HG02840 (cell line): ENCODE data around the gene COL19A1.

Experiments
- ATAC-seq: cut with Tn5 transposase; IDR thresholded peaks from one replicate; pipeline ENCODE4 v1.9.1; 2021; ENCODE audit warnings: mild to moderate bottlenecking, moderate library complexity, moderate number of reproducible peaks; ENCODE audit not compliant: unreplicated experiment, low FRiP score

Gene COL19A1

GRCh38 chr6:70152786-70153185 is 286.4 kb downstream of the COL19A1 start:
- no peak for ATAC-seq

- no peak for ATAC-seq
Observed at GRCh38 chr6:70157086-70157485, 290.7 kb downstream of the COL19A1 start.

- ATAC-seq = no peak
Observed at GRCh38 chr6:70160276-70160675, 293.9 kb downstream of the COL19A1 start.

GRCh38 chr6:70162972-70163371 is 296.6 kb downstream of the COL19A1 start:
- ATAC-seq = no peak

- ATAC-seq = no peak
Observed at GRCh38 chr6:70163795-70164194, 297.4 kb downstream of the COL19A1 start.

GRCh38 chr6:70164556-70164955 is 298.2 kb downstream of the COL19A1 start:
- ATAC-seq = no peak

GRCh38 chr6:70166088-70166958 is 300.0 kb downstream of the COL19A1 start:
- no peak for ATAC-seq

GRCh38 chr6:70168681-70169377 is 302.5 kb downstream of the COL19A1 start:
- ATAC-seq = no peak

GRCh38 chr6:70171236-70171635 is 304.9 kb downstream of the COL19A1 start:
- no peak for ATAC-seq

- ATAC-seq = no peak
Observed at GRCh38 chr6:70172252-70172651, 305.9 kb downstream of the COL19A1 start.

- no peak for ATAC-seq
Observed at GRCh38 chr6:70175770-70176169, 309.4 kb downstream of the COL19A1 start.

- ATAC-seq = no peak
Observed at GRCh38 chr6:70176842-70177550, 310.6 kb downstream of the COL19A1 start.

GRCh38 chr6:70180183-70180900 is 314.0 kb downstream of the COL19A1 start:
- ATAC-seq = no peak

- no peak for ATAC-seq
Observed at GRCh38 chr6:70180901-70181599, 314.7 kb downstream of the COL19A1 start.

- no peak for ATAC-seq
Observed at GRCh38 chr6:70183538-70183937, 317.2 kb downstream of the COL19A1 start.

GRCh38 chr6:70184723-70185122 is 318.4 kb downstream of the COL19A1 start:
- ATAC-seq = no peak

GRCh38 chr6:70186461-70186860 is 320.1 kb downstream of the COL19A1 start:
- ATAC-seq = no peak

GRCh38 chr6:70188202-70188601 is 321.8 kb downstream of the COL19A1 start:
- ATAC-seq = no peak

- no peak for ATAC-seq
Observed at GRCh38 chr6:70194421-70194820, 328.1 kb downstream of the COL19A1 start.

- ATAC-seq = no peak
Observed at GRCh38 chr6:70196531-70196930, 330.2 kb downstream of the COL19A1 start.
